ENCODE results near the gene WHRN. TPM values are rescaled to one million over a fixed set of nuclear protein-coding genes. Genes with fewer than 3 reads are reported as not detected.

WHRN gene
- total and polyA plus RNA-seq, 9 of the 15 experiments (the other 6 are each of a cell fraction or from before 2014, with no cell fraction given): 0.31 to 14.1 (median 3.0) TPM

DNA sequence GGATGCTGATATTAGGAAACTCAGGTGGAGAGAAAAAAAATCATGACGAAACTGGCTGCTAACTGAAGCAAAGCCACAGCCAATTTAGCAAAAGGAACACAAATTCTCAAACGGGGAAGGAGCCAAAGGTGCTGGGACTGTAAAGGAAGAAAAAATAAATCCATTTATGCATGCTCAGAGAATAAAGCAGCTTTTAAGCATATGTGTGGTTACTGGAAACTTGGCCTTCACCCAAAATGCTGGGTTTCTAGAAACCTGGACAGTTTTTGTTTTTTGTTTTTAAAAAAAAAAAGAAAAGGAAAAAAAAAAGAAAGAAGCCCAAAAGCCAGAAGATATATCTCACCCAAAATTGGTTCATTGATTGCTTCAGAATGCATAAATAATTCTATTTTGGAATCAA lies 8.0 kb downstream of the WHRN start:
- ATAC-seq (no peak), DNase-seq (ENCODE audit: extremely low read depth in 1 of 4, low spot score in 3 of 4) (no peak), FAIRE-seq (no peak)
- Histone ChIP-seq H2AFZ (ENCODE audit: low read depth, low read length) (no peak overlapping the region), H3K36me3 (ENCODE audit: control insufficient read depth, insufficient read depth, low read length) (peaks cover 11% of the 10 kb centered on the region), H3K27me3 (ENCODE audit: control insufficient read depth in 2 of 2, insufficient read depth in 2 of 2, low read length in 2 of 2) (no peaks in the 10 kb centered on the region), H3K27ac (ENCODE audit: extremely low read depth, low read depth, low read length) (no peak overlapping the region), H3K9me1 (ENCODE audit: control insufficient read depth, insufficient read depth, low read length) (no peaks in the 10 kb centered on the region), H3K9ac (ENCODE audit: insufficient read depth in 1 of 2, low read depth in 2 of 2, low read length in 2 of 2) (no peak overlapping the region), H3K79me2 (ENCODE audit: control insufficient read depth, insufficient read depth, low read length) (peaks cover 51% of the 10 kb centered on the region), H3K4me3 (no peak overlapping the region), H3K4me1 (replicated peaks in 1 of 2; ENCODE audit: control insufficient read depth in 2 of 2, insufficient read depth in 2 of 2, low read length in 2 of 2) (peaks cover 14 to 33% of the 10 kb centered on the region in 2 experiments; a peak in 4 of 5 replicates), H4K20me1 (replicated peaks; ENCODE audit: control insufficient read depth, insufficient read depth, low read length) (no peaks in the 10 kb centered on the region), H3K9me3 (replicated peaks; ENCODE audit: control insufficient read depth, insufficient read depth, low read depth, low read length) (no peaks in the 10 kb centered on the region), H3K4me2 (ENCODE audit: insufficient read depth, low read length) (no peak overlapping the region)
- CTCF ChIA-PET (ENCODE audit: low intra/inter-chr PET ratio): no interaction called here
- intact Hi-C loops (cut with micrococcal nuclease): no loop called here
- TF ChIP-seq, protein P1, sequence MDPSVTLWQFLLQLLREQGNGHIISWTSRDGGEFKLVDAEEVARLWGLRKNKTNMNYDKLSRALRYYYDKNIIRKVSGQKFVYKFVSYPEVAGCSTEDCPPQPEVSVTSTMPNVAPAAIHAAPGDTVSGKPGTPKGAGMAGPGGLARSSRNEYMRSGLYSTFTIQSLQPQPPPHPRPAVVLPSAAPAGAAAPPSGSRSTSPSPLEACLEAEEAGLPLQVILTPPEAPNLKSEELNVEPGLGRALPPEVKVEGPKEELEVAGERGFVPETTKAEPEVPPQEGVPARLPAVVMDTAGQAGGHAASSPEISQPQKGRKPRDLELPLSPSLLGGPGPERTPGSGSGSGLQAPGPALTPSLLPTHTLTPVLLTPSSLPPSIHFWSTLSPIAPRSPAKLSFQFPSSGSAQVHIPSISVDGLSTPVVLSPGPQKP (CRISPR knock-in tag; IDR thresholded peaks at IDR 0.05): no peak
- TF ChIP-seq, protein P2, sequence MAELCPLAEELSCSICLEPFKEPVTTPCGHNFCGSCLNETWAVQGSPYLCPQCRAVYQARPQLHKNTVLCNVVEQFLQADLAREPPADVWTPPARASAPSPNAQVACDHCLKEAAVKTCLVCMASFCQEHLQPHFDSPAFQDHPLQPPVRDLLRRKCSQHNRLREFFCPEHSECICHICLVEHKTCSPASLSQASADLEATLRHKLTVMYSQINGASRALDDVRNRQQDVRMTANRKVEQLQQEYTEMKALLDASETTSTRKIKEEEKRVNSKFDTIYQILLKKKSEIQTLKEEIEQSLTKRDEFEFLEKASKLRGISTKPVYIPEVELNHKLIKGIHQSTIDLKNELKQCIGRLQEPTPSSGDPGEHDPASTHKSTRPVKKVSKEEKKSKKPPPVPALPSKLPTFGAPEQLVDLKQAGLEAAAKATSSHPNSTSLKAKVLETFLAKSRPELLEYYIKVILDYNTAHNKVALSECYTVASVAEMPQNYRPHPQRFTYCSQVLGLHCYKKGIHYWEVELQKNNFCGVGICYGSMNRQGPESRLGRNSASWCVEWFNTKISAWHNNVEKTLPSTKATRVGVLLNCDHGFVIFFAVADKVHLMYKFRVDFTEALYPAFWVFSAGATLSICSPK (IDR thresholded peaks at IDR 0.05; ENCODE audit: borderline replicate concordance): no peak
- no peak for TF ChIP-seq THRAP3 (IDR thresholded peaks at IDR 0.05; ENCODE audit: borderline replicate concordance)
- TF ChIP-seq PTBP1 (IDR thresholded peaks at IDR 0.05; ENCODE audit: low read depth, low read length): no peak
- no peak for TF ChIP-seq CHCHD3 (CRISPR knock-in tag; IDR thresholded peaks at IDR 0.05)
- no peak for TF ChIP-seq RCOR1 (IDR thresholded peaks at IDR 0.05; ENCODE audit: borderline replicate concordance in 1 of 2, low read depth in 2 of 2, low read length in 2 of 2)
- TF ChIP-seq ZNF57 (CRISPR knock-in tag; IDR thresholded peaks at IDR 0.05): no peak
- no peak for TF ChIP-seq ZNF134 (CRISPR knock-in tag; conservative IDR thresholded peaks at IDR 0.05)
- no peak for TF ChIP-seq ZNF589 (CRISPR knock-in tag; IDR thresholded peaks at IDR 0.05; ENCODE audit: low read depth)
- TF ChIP-seq CBX1 (IDR thresholded peaks at IDR 0.05; ENCODE audit: low read depth): no peak
- TF ChIP-seq BCL6 (CRISPR knock-in tag; IDR thresholded peaks at IDR 0.05): no peak
- no peak for TF ChIP-seq NR2C1 (IDR thresholded peaks at IDR 0.05)
- TF ChIP-seq NR2C1 (tag; IDR thresholded peaks at IDR 0.05): no peak
- POLR2A ChIA-PET: no interaction called here
- in situ Hi-C loops (cut with MboI): no loop called here
- BruUV-seq (replicated peaks): no TSS peak
- 21% methylated on average over 2 of the region's 2 CpGs for WGBS (ENCODE audit: insufficient coverage, low coverage, missing lambda C conversion rate)

Measured in K562 (cell line).